Measurements from ENCODE around the gene USP31.

Gene USP31

GRCh38 chr16:23064639-23065038 is 84.6 kb downstream of the USP31 start:
- no peak for DNase-seq (ENCODE audit: low spot score)

- no peak for DNase-seq (ENCODE audit: low spot score)
Measured at GRCh38 chr16:23062524-23062923, 86.7 kb downstream of the USP31 start.

GRCh38 chr16:23061669-23062068 is 87.6 kb downstream of the USP31 start:
- DNase-seq (ENCODE audit: low spot score), result no peak

GRCh38 chr16:23060458-23061320 is 88.6 kb downstream of the USP31 start:
- peak; percentile 67 for DNase-seq (ENCODE audit: low spot score)

- no peak for DNase-seq (ENCODE audit: low spot score)
Measured at GRCh38 chr16:23059433-23059832, 89.8 kb downstream of the USP31 start.

- DNase-seq (ENCODE audit: low spot score), result no peak
Measured at GRCh38 chr16:23058576-23058975, 90.7 kb downstream of the USP31 start.

- no peak for DNase-seq (ENCODE audit: low spot score)
Measured at GRCh38 chr16:23057013-23057596, 92.1 kb downstream of the USP31 start.

- no peak for DNase-seq (ENCODE audit: low spot score)
Measured at GRCh38 chr16:23055481-23055880, 93.8 kb downstream of the USP31 start.

- DNase-seq (ENCODE audit: low spot score), result no peak
Measured at GRCh38 chr16:23052908-23053580, 96.2 kb downstream of the USP31 start.

- no peak for DNase-seq (ENCODE audit: low spot score)
Measured at GRCh38 chr16:23052221-23052620, 97.0 kb downstream of the USP31 start.

- DNase-seq (ENCODE audit: low spot score), result no peak
Measured at GRCh38 chr16:23051587-23051986, 97.7 kb downstream of the USP31 start.

- no peak for DNase-seq (ENCODE audit: low spot score)
Measured at GRCh38 chr16:23048164-23048563, 101.1 kb downstream of the USP31 start.

GRCh38 chr16:23045025-23045424 is 104.2 kb downstream of the USP31 start:
- DNase-seq (ENCODE audit: low spot score), result no peak

- no peak for DNase-seq (ENCODE audit: low spot score)
Measured at GRCh38 chr16:23040246-23040645, 109.0 kb downstream of the USP31 start.

- DNase-seq (ENCODE audit: low spot score), result no peak
Measured at GRCh38 chr16:23039118-23039517, 110.1 kb downstream of the USP31 start.

- DNase-seq (ENCODE audit: low spot score), result no peak
Measured at GRCh38 chr16:23035240-23035639, 114.0 kb downstream of the USP31 start.

- DNase-seq (ENCODE audit: low spot score), result no peak
Measured at GRCh38 chr16:23031508-23032098, 117.6 kb downstream of the USP31 start.

- no peak for DNase-seq (ENCODE audit: low spot score)
Measured at GRCh38 chr16:23029733-23030420, 119.4 kb downstream of the USP31 start.

GRCh38 chr16:23027386-23027785 is 121.9 kb downstream of the USP31 start:
- DNase-seq (ENCODE audit: low spot score), result no peak

- DNase-seq (ENCODE audit: low spot score), result no peak
Measured at GRCh38 chr16:23026784-23027362, 122.4 kb downstream of the USP31 start.

- peak; percentile 68 for DNase-seq (ENCODE audit: low spot score)
Measured at GRCh38 chr16:23025692-23026307, 123.5 kb downstream of the USP31 start.

Data from SK-N-DZ (cell line).